Cardiac muscle cell (in vitro differentiated cells and primary cell): ENCODE measurements around the gene RALGPS1. TPM values are rescaled to one million over a fixed set of nuclear protein-coding genes. Genes with fewer than 3 reads are reported as not detected.

Experiments used
- DNase-seq, 2 donors: peaks; one replicate each; pipeline versions ENCODE4 v3.0.0 to v3.0.0-alpha.2; 2010 to 2017; ENCODE audit warnings: low read depth in 1 of 2, low spot score in 1 of 2
- H3K27ac ChIP-seq: fragments of 200-600 bp; sonication (generic); 2 replicates; pipeline ENCODE4 v1.5.1; 2016
- H3K27me3 ChIP-seq: fragments of 200-600 bp; sonication (generic); 2 replicates; pipeline ENCODE4 v1.6.0; 2016; ENCODE audit warnings: control low read depth
- H3K36me3 ChIP-seq: fragments of 200-600 bp; sonication (generic); 2 replicates; pipeline ENCODE4 v1.5.1; 2016; ENCODE audit warnings: control low read depth
- H3K4me1 ChIP-seq: fragments of 200-600 bp; sonication (generic); 2 replicates; pipeline ENCODE4 v1.8.1; 2017; ENCODE audit warnings: low read depth, mild to moderate bottlenecking, mixed run types
- H3K4me3 ChIP-seq: fragments of 200-600 bp; sonication (generic); 2 replicates; pipeline ENCODE4 v1.5.1; 2016; ENCODE audit warnings: mild to moderate bottlenecking
- H3K9me3 ChIP-seq: fragments of 200-600 bp; sonication (generic); 2 replicates; pipeline ENCODE4 v1.5.1; 2017; ENCODE audit warnings: low read depth, mild to moderate bottlenecking, control low read depth
- polyA plus RNA-seq: library from polyadenylated mRNA; unstranded; fragments of >200 nt; fragmentation: Nextera tagmentation; extraction: Ambion mirVana; gene quantifications from 2 replicates; pipeline ENCODE4 v1.2.1, GENCODE V29; 2016
- total RNA-seq: library from RNA; depleted of rRNA; stranded (reverse); fragments of >200 nt; gene quantifications from 2 replicates; pipeline ENCODE4 v1.2.3, GENCODE V29; 2016
- TF ChIP-seq, protein P1 (sequence below): IDR thresholded peaks from 2 replicates; pipeline ENCODE4 v1.5.1; 2012; ENCODE audit warnings: low read depth, mild to moderate bottlenecking, low read length

Gene RALGPS1
- total and polyA plus RNA-seq, 2 experiments from 2014 or later, result 14.1 to 16.1 TPM

DNA sequence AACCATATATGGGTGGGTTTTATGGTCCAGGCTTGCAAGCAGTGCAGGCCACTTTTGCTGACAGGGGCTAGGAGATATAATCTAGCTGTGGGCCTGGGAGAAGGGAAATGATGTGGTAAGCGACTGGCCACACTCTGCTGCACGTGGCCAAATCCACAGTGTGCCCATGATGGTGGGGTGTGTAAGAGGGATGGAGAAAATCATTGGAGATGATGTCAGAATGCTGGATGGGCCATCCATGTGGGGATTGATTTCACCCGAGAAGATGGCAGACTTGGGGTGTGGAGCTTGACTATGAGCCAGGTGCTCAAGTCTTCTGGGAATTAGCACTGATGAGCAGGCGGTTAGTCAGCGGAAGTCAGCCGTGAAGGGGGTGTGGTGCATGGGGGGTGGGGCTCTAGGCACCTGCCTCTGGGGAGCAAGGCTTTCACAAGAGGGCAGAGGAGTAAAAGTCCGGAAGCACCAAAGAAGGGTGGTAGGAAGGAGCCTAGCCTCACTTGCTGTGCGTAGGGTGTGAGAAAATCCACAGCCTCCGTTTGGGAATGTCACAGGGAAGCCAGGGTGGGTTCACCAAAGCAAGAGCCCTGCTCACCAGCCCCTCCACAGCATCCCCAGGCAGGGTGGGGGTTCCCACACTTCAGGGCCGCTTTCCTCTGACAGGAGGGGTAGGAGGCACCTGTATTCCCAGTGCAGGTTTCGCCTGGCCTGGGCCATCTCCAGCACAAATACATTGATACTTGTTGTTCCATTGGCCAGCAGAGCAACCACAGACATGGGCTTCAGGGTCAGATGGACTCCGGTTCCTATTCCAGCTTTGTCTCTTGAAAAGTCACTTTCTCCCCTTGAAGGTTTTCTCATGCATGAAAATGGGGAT lies 252.3 kb downstream of the RALGPS1 start:
- TF ChIP-seq, protein P1, sequence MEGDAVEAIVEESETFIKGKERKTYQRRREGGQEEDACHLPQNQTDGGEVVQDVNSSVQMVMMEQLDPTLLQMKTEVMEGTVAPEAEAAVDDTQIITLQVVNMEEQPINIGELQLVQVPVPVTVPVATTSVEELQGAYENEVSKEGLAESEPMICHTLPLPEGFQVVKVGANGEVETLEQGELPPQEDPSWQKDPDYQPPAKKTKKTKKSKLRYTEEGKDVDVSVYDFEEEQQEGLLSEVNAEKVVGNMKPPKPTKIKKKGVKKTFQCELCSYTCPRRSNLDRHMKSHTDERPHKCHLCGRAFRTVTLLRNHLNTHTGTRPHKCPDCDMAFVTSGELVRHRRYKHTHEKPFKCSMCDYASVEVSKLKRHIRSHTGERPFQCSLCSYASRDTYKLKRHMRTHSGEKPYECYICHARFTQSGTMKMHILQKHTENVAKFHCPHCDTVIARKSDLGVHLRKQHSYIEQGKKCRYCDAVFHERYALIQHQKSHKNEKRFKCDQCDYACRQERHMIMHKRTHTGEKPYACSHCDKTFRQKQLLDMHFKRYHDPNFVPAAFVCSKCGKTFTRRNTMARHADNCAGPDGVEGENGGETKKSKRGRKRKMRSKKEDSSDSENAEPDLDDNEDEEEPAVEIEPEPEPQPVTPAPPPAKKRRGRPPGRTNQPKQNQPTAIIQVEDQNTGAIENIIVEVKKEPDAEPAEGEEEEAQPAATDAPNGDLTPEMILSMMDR, result no peak

DNA sequence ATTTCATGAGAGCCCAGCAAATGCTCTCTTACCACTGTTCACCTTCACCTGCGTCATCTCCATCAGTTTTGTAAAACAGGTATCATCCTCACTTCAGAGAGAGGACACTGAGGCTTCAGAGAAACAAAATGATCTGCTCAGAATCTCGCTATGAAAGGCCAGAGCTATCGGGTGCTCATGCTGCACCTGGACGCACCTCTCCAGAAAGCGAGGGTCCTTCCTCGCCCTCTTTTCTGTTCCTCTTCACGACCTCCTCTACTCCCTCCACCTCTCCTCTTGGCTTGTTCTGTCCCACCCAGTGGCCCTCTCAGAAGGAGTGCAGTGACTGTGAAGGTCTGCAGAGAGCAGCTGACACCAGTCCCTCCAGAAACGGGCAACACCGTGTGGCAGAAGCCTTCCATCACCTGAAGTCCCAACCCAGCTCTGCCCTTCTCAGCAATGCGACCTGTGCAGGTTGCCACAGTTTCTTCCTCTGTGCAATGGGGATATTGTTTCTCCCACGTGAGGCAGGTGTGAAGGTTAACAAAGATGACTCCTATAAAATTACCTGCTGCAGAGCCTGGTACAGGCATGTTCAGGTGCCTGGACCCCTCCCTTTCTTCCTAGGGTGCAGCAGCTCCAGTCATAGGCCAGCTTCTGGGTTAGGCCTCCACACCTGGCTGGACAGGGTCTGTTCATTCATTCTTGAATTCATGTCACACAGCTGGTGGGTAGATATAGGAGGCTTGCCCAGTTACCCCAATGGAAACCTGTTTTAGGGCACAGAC lies 253.2 kb downstream of the RALGPS1 start:
- no peak for DNase-seq

More for the DNA sequence above, 252.3 kb downstream of the RALGPS1 start:
- DNase-seq, result peak in 1 of 2 donors; percentile 37
- Histone ChIP-seq H3K4me1 (no peaks in the 10 kb centered on the region), H3K27me3 (no peaks in the 10 kb centered on the region), H3K9me3 (no peaks in the 10 kb centered on the region), H3K36me3 (no peaks in the 10 kb centered on the region), H3K27ac (no peak overlapping the region), H3K4me3 (no peak overlapping the region)

DNA sequence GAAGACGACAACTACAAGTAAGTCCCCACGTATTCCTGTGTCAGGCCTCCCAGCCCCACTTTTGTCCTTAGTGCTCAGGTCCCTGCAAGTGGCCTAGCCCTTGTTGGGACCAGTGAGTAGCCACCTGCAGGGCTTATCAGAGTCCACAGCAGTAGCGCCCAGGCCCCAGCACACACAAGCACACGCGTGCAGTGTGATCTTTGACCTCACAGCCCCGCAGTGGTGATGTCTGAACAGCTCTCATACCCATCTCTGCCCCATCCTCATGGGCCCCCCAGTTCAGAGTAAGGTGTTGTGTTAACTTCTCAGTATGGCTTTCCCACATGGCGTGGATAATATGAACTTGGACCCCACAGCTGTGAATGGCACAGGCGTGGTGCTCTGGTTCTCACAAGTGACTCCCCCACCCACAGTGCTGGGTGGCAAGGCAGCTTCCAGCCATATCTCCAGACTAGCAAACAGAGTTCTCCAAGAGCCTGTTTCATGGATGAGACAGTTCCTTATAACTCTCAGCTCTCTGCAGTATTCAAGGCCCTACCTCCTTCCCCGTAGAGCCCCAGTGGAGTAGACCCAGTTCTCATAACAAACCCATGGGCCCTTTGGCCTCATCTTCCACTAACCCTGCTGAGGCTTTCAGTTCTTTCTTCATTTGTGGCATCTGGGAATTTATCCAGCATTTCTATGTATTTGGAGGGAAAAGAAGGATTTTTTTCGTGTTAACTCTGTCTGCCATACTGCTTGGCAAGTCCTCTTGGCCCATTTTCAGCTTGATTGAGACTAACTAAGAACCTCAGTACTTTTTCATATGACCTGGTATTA lies 254.4 kb downstream of the RALGPS1 start:
- Histone ChIP-seq H3K4me1 (no peaks in the 10 kb centered on the region), H3K36me3 (no peaks in the 10 kb centered on the region), H3K9me3 (no peaks in the 10 kb centered on the region), H3K4me3 (no peak overlapping the region), H3K27ac (no peak overlapping the region), H3K27me3 (no peaks in the 10 kb centered on the region)
- DNase-seq, result no peak
- TF ChIP-seq, protein P1, result no peak

More for the DNA sequence above, 253.2 kb downstream of the RALGPS1 start:
- Histone ChIP-seq H3K27ac (no peak overlapping the region), H3K4me1 (no peaks in the 10 kb centered on the region), H3K27me3 (no peaks in the 10 kb centered on the region), H3K9me3 (no peaks in the 10 kb centered on the region), H3K4me3 (no peak overlapping the region), H3K36me3 (no peaks in the 10 kb centered on the region)
- TF ChIP-seq, protein P1, result no peak

DNA sequence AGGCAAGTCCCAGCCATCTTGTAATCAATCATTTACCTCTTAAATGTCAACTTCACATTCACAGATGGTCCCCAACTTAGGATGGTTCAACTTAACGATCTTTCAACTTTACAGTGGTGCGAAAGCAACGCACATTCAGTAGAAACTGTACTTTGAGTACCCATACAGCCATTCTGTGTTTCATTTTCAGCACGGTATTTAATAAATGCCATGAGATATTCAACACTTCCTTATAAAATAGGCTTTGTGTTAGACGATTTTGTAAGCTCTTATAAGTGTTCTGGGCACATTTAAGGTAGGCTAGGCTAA lies 254.9 kb downstream of the RALGPS1 start:
- TF ChIP-seq, protein P1, result no peak
- H3K9me3 ChIP-seq, result no peaks in the 10 kb centered on the region
- H3K27ac ChIP-seq, result no peak overlapping the region
- no peak overlapping the region for H3K4me3 ChIP-seq
- no peak for DNase-seq
- H3K27me3 ChIP-seq, result no peaks in the 10 kb centered on the region
- no peaks in the 10 kb centered on the region for H3K4me1 ChIP-seq
- H3K36me3 ChIP-seq, result no peaks in the 10 kb centered on the region

DNA sequence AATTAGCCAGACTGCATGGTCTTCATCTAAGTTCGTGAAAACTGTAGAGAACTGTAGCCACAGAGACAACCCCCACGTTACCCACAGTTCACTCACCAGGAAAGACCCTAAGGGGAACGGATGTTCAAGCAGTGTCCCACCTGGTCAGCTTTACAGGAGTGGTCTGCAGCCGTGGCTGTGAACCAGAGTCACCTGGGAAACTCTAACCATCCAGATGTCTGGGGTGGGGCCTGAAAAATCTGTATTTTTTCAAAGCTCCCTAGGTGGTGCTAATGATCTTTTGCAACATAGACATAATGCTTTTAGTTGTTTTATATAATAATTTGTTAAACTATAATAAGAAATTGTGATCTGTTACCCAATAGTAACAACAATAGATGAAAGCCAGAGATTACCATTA lies 255.5 kb downstream of the RALGPS1 start:
- no peaks in the 10 kb centered on the region for H3K9me3 ChIP-seq
- no peak overlapping the region for H3K27ac ChIP-seq
- no peak for DNase-seq
- no peaks in the 10 kb centered on the region for H3K36me3 ChIP-seq
- H3K27me3 ChIP-seq, result no peaks in the 10 kb centered on the region
- no peak overlapping the region for H3K4me3 ChIP-seq
- TF ChIP-seq, protein P1, result no peak
- no peaks in the 10 kb centered on the region for H3K4me1 ChIP-seq
